Right lobe of liver (tissue), 6 donors: ENCODE measurements around the gene EML4. TPM values are rescaled to one million over a fixed set of nuclear protein-coding genes. Genes with fewer than 3 reads are reported as not detected.
A peak's percentile ranks its signal among the peaks of the same experiment; 100 is the strongest.

ENCODE experiments used
- ATAC-seq, 4 donors: fragments of 200-7000 bp; cut with Tn5 transposase; one replicate each; pipeline ENCODE4 v1.9.1; 2020; ENCODE audit warnings: mild to moderate bottlenecking in 4 of 4, moderate library complexity in 4 of 4
- DNase-seq, 3 donors: peaks; one replicate each; pipeline ENCODE4 v3.0.0-alpha.2; 2020
- H3K27ac ChIP-seq, 3 donors: fragments of 200-600 bp; one replicate each; pipeline ENCODE4 v1.8.0; 2022
- H3K27me3 ChIP-seq, 2 donors: fragments of 200-600 bp; one replicate each; pipeline ENCODE4 v1.8.0; 2022
- H3K36me3 ChIP-seq, 4 donors: fragments of 200-600 bp; sonication (generic) in 1 of 4; one replicate each; pipeline versions ENCODE4 v1.5.1 to v1.8.0; 2017 to 2022; ENCODE audit warnings: control low read depth in 1 of 4
- H3K4me1 ChIP-seq, 4 donors: fragments of 200-600 bp; sonication (generic) in 1 of 4; one replicate each; pipeline versions ENCODE4 v1.5.1 to v1.8.0; 2017 to 2022; ENCODE audit warnings: control low read depth in 1 of 4
- H3K4me3 ChIP-seq, 3 donors: fragments of 200-600 bp; one replicate each; pipeline ENCODE4 v1.8.0; 2022
- H3K9me3 ChIP-seq, 4 donors: fragments of 200-600 bp; sonication (generic) in 1 of 4; one replicate each; pipeline versions ENCODE4 v1.5.1 to v1.8.0; 2017 to 2022; ENCODE audit warnings: control low read depth in 1 of 4
- CTCF ChIP-seq, 4 donors: fragments of 200-600 bp in 3 of 4; fragments of 450-650 bp in 1 of 4; IDR thresholded peaks; one replicate each; pipeline versions ENCODE4 v1.5.1 to v1.8.0; 2016 to 2022; ENCODE audit warnings: antibody characterized with exemption in 4 of 4, mild to moderate bottlenecking in 2 of 4
- POLR2A ChIP-seq: fragments of 450-650 bp; IDR thresholded peaks from one replicate; pipeline ENCODE4 v1.6.1; 2017; ENCODE audit warnings: antibody characterized with exemption, mild to moderate bottlenecking
- WGBS: methylation state at CpG from one replicate; pipeline ENCODE4 v1.1.6; 2018; ENCODE audit warnings: low coverage, low lambda C conversion rate; ENCODE audit not compliant: insufficient coverage; ENCODE audit errors: missing lambda C conversion rate; 5-methylcytosine and 5-hydroxymethylcytosine counted together
- intact Hi-C, 2 donors: fragments of 100-400 bp; cut with DNase I; formaldehyde crosslinking; loops; one replicate each; pipeline versions ENCODE4 v1.11.2 to v1.14.1; 2022
- total RNA-seq, 6 experiments: library from RNA; depleted of rRNA in 2 of 6; stranded (reverse); fragments of >200 nt in 2 of 6; fragmentation: NEBNext Ultra II Directional in 3 of 6; extraction: Animal tissue kit (Norgen Biotek cat#: 25700) in 3 of 6; gene quantifications; one replicate each; pipeline versions ENCODE4 v1.1.0 to v1.2.4, GENCODE V29; 2016 to 2023
- donor health status: DM: no; HTN: yes; CAD: no.
- donor health status: DM: no; HTN: no; CAD: no.
- donor health status: DM: no; HTN: no; CAD: no.
- donor health status: DM: no; HTN: yes; CAD: no.
- donor health status: DM: no; HTN: yes; CAD: no.

Gene EML4
- total RNA-seq, 6 experiments from 2014 or later, result 28.3 to 55.7 (median 36.7) TPM

- no peak for DNase-seq
- TF ChIP-seq POLR2A (no peak), CTCF (IDR thresholded peaks at IDR 0.05) (no peak)
- ATAC-seq, result peak; percentile 17 to 36 (median 33)
- Histone ChIP-seq H3K4me1 (peaks cover 0 to 64% (median 28%) of the 10 kb centered on the region in 4 donors), H3K9me3 (no peaks in the 10 kb centered on the region), H3K27me3 (no peaks in the 10 kb centered on the region), H3K27ac (peak overlapping the region; percentile 11 to 82 (median 72)), H3K36me3 (no peaks in the 10 kb centered on the region), H3K4me3 (no peak overlapping the region)
- intact Hi-C loops, result loop anchor here in 1 of 2 donors (10.0 kb wide), 1 partner anchor 99 kb away; no protein-coding TSS in a partner anchor
Measured at GRCh38 chr2:42193722-42194187, 24.6 kb downstream of the EML4 start.

- WGBS, result 86% methylated on average over 4 of the region's 4 CpGs
Measured at GRCh38 chr2:42194428-42194827, 25.3 kb downstream of the EML4 start.

GRCh38 chr2:42195559-42195958, 26.4 kb downstream of the EML4 start:
- Histone ChIP-seq H3K9me3 (no peaks in the 10 kb centered on the region), H3K36me3 (no peaks in the 10 kb centered on the region), H3K27me3 (no peaks in the 10 kb centered on the region), H3K4me1 (peaks cover 0 to 59% (median 20%) of the 10 kb centered on the region in 4 donors), H3K4me3 (no peak overlapping the region), H3K27ac (peak overlapping the region; percentile 37 to 82 (median 72))
- TF ChIP-seq POLR2A, result no peak
- TF ChIP-seq CTCF (IDR thresholded peaks at IDR 0.05), result no peak
- DNase-seq (no peak), ATAC-seq (peak in 3 of 4 donors; percentile 22 to 49 (median 24))
- intact Hi-C loops, result loop anchor here in 1 of 2 donors (10.0 kb wide), 1 partner anchor 101 kb away; no protein-coding TSS in a partner anchor

More at GRCh38 chr2:42194428-42194827, 25.3 kb downstream of the EML4 start:
- no peak for ATAC-seq
- Histone ChIP-seq H3K36me3 (no peaks in the 10 kb centered on the region), H3K27me3 (no peaks in the 10 kb centered on the region), H3K4me3 (no peak overlapping the region), H3K4me1 (peaks cover 0 to 64% (median 26%) of the 10 kb centered on the region in 4 donors), H3K9me3 (no peaks in the 10 kb centered on the region), H3K27ac (peak overlapping the region; percentile 9 to 82 (median 72))
- TF ChIP-seq POLR2A, result no peak
- TF ChIP-seq CTCF (IDR thresholded peaks at IDR 0.05), result no peak
- DNase-seq, result no peak
- intact Hi-C loops, result loop anchor here in 1 of 2 donors (10.0 kb wide), 1 partner anchor 100 kb away; no protein-coding TSS in a partner anchor

GRCh38 chr2:42196070-42196402, 26.9 kb downstream of the EML4 start:
- Histone ChIP-seq H3K4me1 (peaks cover 0 to 55% (median 18%) of the 10 kb centered on the region in 4 donors), H3K9me3 (no peaks in the 10 kb centered on the region), H3K36me3 (no peaks in the 10 kb centered on the region), H3K27me3 (no peaks in the 10 kb centered on the region), H3K27ac (peak overlapping the region; percentile 37 to 82 (median 51)), H3K4me3 (no peak overlapping the region)
- DNase-seq, result no peak
- TF ChIP-seq CTCF (IDR thresholded peaks at IDR 0.05) (no peak), POLR2A (no peak)
- intact Hi-C loops, result loop anchor here in 1 of 2 donors (10.0 kb wide), 1 partner anchor 101 kb away; no protein-coding TSS in a partner anchor
- WGBS, result 65% methylated on average over 2 of the region's 2 CpGs
- no peak for ATAC-seq
